Endothelial cell of umbilical vein (primary cell): ENCODE measurements around the gene TOR1A. TPM values are rescaled to one million over a fixed set of nuclear protein-coding genes. Genes with fewer than 3 reads are reported as not detected.

Experiments used
- BruUV-seq: library from RNA; stranded (reverse); fragments of 400-500 nt; replicated peaks from 2 replicates; lab custom pipeline; 2021; lab: Mats Ljungman, UMichigan
- CTCF ChIA-PET: fragments of 300-600, 350-600 bp; sonication (Branson Sonifier 250); formaldehyde crosslinking; loops from one replicate; lab custom pipeline; 2021; ENCODE audit warnings: antibody characterized with exemption, inconsistent platforms; lab: Charles Lee
- POLR2A ChIA-PET: fragments of 300-600, 350-600 bp; sonication (Branson Sonifier 250); formaldehyde crosslinking; loops from one replicate; lab custom pipeline; 2021; ENCODE audit warnings: antibody characterized with exemption, inconsistent platforms; lab: Charles Lee
- DNase-seq: peaks from one replicate; pipeline ENCODE4 v3.0.0-alpha.2; 2011; ENCODE audit warnings: low read depth, low spot score
- FAIRE-seq: peaks from 2 replicates; lab custom pipeline; 2011; peaks lifted over from hg19 to GRCh38; lab: Jason Lieb, UNC
- H2AFZ ChIP-seq: 2 replicates; pipeline ENCODE4 v1.6.0; 2012; ENCODE audit warnings: low read depth, low read length, control low read depth, inconsistent platforms
- H3K27ac ChIP-seq: 2 replicates; pipeline ENCODE4 v1.5.1; 2011; ENCODE audit warnings: low read depth, mild to moderate bottlenecking, control low read depth, low read length, moderate library complexity; ENCODE audit not compliant: insufficient read depth
- H3K27me3 ChIP-seq, 2 experiments: 2 replicates each; pipeline versions ENCODE4 v1.6.0 to v1.6.1; 2011; ENCODE audit warnings: low read length in 2 of 2, mixed read lengths in 1 of 2; ENCODE audit not compliant: control insufficient read depth in 2 of 2, insufficient read depth in 2 of 2
- H3K36me3 ChIP-seq, 2 experiments: 2 replicates in 1 of 2; 3 replicates in 1 of 2; pipeline ENCODE4 v1.5.1; 2011; ENCODE audit warnings: low read length in 2 of 2, mild to moderate bottlenecking in 1 of 2, moderate library complexity in 1 of 2; ENCODE audit not compliant: control insufficient read depth in 2 of 2, insufficient read depth in 2 of 2; ENCODE audit errors: extremely low read depth in 1 of 2
- H3K4me1 ChIP-seq: 3 replicates; pipeline ENCODE4 v1.5.1; 2011; ENCODE audit warnings: mild to moderate bottlenecking, low read length; ENCODE audit not compliant: control insufficient read depth, insufficient read depth; ENCODE audit errors: extremely low read depth
- H3K4me2 ChIP-seq: 2 replicates; pipeline ENCODE4 v1.6.1; 2011; ENCODE audit warnings: low read length, control low read depth, mixed read lengths; ENCODE audit not compliant: insufficient read depth
- H3K4me3 ChIP-seq, 3 experiments: fragments of 200-600 bp in 1 of 3; sonication (generic), shearing (Covaris generic) in 1 of 3; replicated peaks in 1 of 3; 2 replicates each; pipeline ENCODE4 v1.5.1; 2011 to 2016; ENCODE audit warnings: control low read depth in 3 of 3, low read length in 3 of 3, mild to moderate bottlenecking in 2 of 3, inconsistent platforms in 1 of 3, low read depth in 1 of 3, moderate library complexity in 1 of 3; ENCODE audit not compliant: insufficient read depth in 1 of 3
- H3K79me2 ChIP-seq: 2 replicates; pipeline ENCODE4 v1.6.0; 2012; ENCODE audit warnings: low read length, inconsistent platforms; ENCODE audit not compliant: control insufficient read depth, insufficient read depth
- H3K9ac ChIP-seq: replicated peaks from 2 replicates; pipeline ENCODE3; 2011; ENCODE audit warnings: low read length, control low read depth; ENCODE audit not compliant: insufficient read depth; ENCODE audit errors: extremely low read depth
- H3K9me1 ChIP-seq: replicated peaks from 3 replicates; pipeline ENCODE4 v1.6.0; 2011; ENCODE audit warnings: mild to moderate bottlenecking, low read length; ENCODE audit not compliant: control insufficient read depth, insufficient read depth; ENCODE audit errors: extremely low read depth
- H3K9me3 ChIP-seq: replicated peaks from 2 replicates; pipeline ENCODE4 v1.5.1; 2012; ENCODE audit warnings: low read length, inconsistent platforms; ENCODE audit not compliant: control insufficient read depth, insufficient read depth
- H4K20me1 ChIP-seq: replicated peaks from 2 replicates; pipeline ENCODE3; 2011; ENCODE audit warnings: mild to moderate bottlenecking, low read length; ENCODE audit not compliant: control insufficient read depth, insufficient read depth; ENCODE audit errors: extremely low read depth
- CTCF ChIP-seq, 2 donors: IDR thresholded peaks; 1 replicate in 1 of 2; 2 replicates in 1 of 2; pipeline ENCODE4 v1.5.1; 2011; ENCODE audit warnings: low read length in 2 of 2, mild to moderate bottlenecking in 2 of 2, moderate library complexity in 2 of 2, control low read depth in 1 of 2, inconsistent platforms in 1 of 2, low read depth in 1 of 2; ENCODE audit not compliant: insufficient read depth in 1 of 2; ENCODE audit errors: extremely low read depth in 1 of 2
- EZH2 ChIP-seq: IDR thresholded peaks from 2 replicates; pipeline ENCODE4 v1.6.1; 2012; ENCODE audit warnings: borderline replicate concordance, low read depth, mild to moderate bottlenecking, moderate library complexity, low read length, inconsistent platforms; ENCODE audit not compliant: severe bottlenecking
- FOS ChIP-seq: IDR thresholded peaks from 2 replicates; pipeline ENCODE4 v1.6.1; 2011; ENCODE audit warnings: mild to moderate bottlenecking, low read length, moderate library complexity, borderline replicate concordance; ENCODE audit not compliant: insufficient read depth
- GATA2 ChIP-seq: IDR thresholded peaks from 2 replicates; pipeline ENCODE4 v1.7.0; 2011; ENCODE audit warnings: low read depth, mild to moderate bottlenecking, moderate library complexity, mixed read lengths, low read length; ENCODE audit not compliant: insufficient read length, insufficient read depth
- JUN ChIP-seq: IDR thresholded peaks from 2 replicates; pipeline ENCODE4 v1.6.1; 2011; ENCODE audit warnings: borderline replicate concordance, low read depth; ENCODE audit not compliant: insufficient read length, insufficient read depth
- MAX ChIP-seq: IDR thresholded peaks from 2 replicates; pipeline ENCODE4 v1.6.1; 2011; ENCODE audit not compliant: insufficient read depth, insufficient read length
- MYC ChIP-seq: IDR thresholded peaks from one replicate; pipeline ENCODE4 v1.6.1; 2011; ENCODE audit warnings: mild to moderate bottlenecking, low read depth, low read length
- POLR2A ChIP-seq: IDR thresholded peaks from 2 replicates; pipeline ENCODE4 v1.6.1; 2012; ENCODE audit warnings: low read depth, mild to moderate bottlenecking, control low read depth, low read length
- POLR2AphosphoS5 ChIP-seq: IDR thresholded peaks from 2 replicates; pipeline ENCODE4 v1.6.1; 2012; ENCODE audit warnings: low read depth, mild to moderate bottlenecking, control low read depth, low read length, moderate library complexity; ENCODE audit not compliant: insufficient read depth
- dilution Hi-C: fragments of 300-500 bp; cut with MboI; formaldehyde crosslinking; loops from one replicate; pipeline ENCODE4 v1.15.0; 2019; ENCODE audit warnings: low sequenced_read_pairs; ENCODE audit not compliant: extremely low pct_ligation_motif_present
- intact Hi-C: fragments of 100-400 bp; cut with micrococcal nuclease; formaldehyde crosslinking; loops from one replicate; pipeline ENCODE4 v1.10.0; 2022
- polyA plus RNA-seq, 4 experiments: library from polyadenylated mRNA; depleted of rRNA in 3 of 4; stranded (reverse) in 3 of 4; unstranded in 1 of 4; fragments of >200 nt; gene quantifications; 2 replicates each; pipeline versions ENCODE4 v1.2.1 to v1.2.3, GENCODE V29; 2011 to 2012; ENCODE audit warnings: missing spikeins in 1 of 4
- total RNA-seq: library from RNA; stranded (reverse); gene quantifications from 2 replicates; pipeline ENCODE4 v1.2.3, GENCODE V29; 2021

The TOR1A gene
- total and polyA plus RNA-seq, 2 donors (not counting 3 experiments of a cell fraction or from before 2014, with no cell fraction given) = 57.8 to 89.8 TPM

- Histone ChIP-seq H3K9me1 (no peaks in the 10 kb centered on the region), H3K27ac (no peak overlapping the region), H3K36me3 (no peaks in the 10 kb centered on the region), H3K4me3 (no peak overlapping the region), H4K20me1 (no peaks in the 10 kb centered on the region), H3K9ac (no peak overlapping the region), H3K9me3 (no peaks in the 10 kb centered on the region), H3K27me3 (peaks cover 0 to 2% of the 10 kb centered on the region in 2 experiments), H3K4me1 (peaks cover 4% of the 10 kb centered on the region), H3K4me2 (no peak overlapping the region), H3K79me2 (no peaks in the 10 kb centered on the region), H2AFZ (no peak overlapping the region)
- CTCF ChIA-PET = interaction anchor here (0.9 to 8.2 kb wide), 7 partner anchors 10 to 649 kb away, joined by 3 to 127 read pairs (median 10); no protein-coding TSS in a partner anchor
- BruUV-seq = no TSS peak
- intact Hi-C loops (loop anchor here (5.0 kb wide), 1 partner anchor 644 kb away; no protein-coding TSS in a partner anchor), dilution Hi-C loops (no loop called here)
- POLR2A ChIA-PET = no interaction called here
- TF ChIP-seq POLR2A (no peak), JUN (no peak), FOS (no peak), MYC (no peak), EZH2 (no peak), CTCF (IDR thresholded peaks at IDR 0.05; ENCODE audit: extremely low read depth in 1 of 2, insufficient read depth in 1 of 2, low read depth in 1 of 2, low read length in 2 of 2) (no peak), POLR2AphosphoS5 (no peak), GATA2 (no peak), MAX (no peak)
- DNase-seq (no peak), FAIRE-seq (no peak)
These were observed 42.8 kb downstream of the TOR1A start for GRCh38 chr9:129781131-129781530.
